CD4-positive, alpha-beta memory T cell (primary cell): ENCODE results near the gene TMIGD2. TPM values are rescaled to one million over a fixed set of nuclear protein-coding genes. Genes with fewer than 3 reads are reported as not detected.

Source experiments
- CTCF ChIA-PET: fragments of 350-600 bp; sonication (Branson Sonifier 250); formaldehyde crosslinking; loops from one replicate; lab custom pipeline; 2021; ENCODE audit warnings: inconsistent platforms; ENCODE audit not compliant: partially characterized antibody; lab: Charles Lee
- POLR2A ChIA-PET: fragments of 350-600 bp; sonication (Branson Sonifier 250); formaldehyde crosslinking; loops from one replicate; lab custom pipeline; 2021; ENCODE audit not compliant: partially characterized antibody; lab: Charles Lee
- DNase-seq, 5 donors: peaks; one replicate each; pipeline versions ENCODE4 v3.0.0 to v3.0.0-alpha.2; 2020 to 2022; ENCODE audit warnings: mixed read lengths in 1 of 5
- H3K27ac ChIP-seq: one replicate; pipeline ENCODE4 v1.7.0; 2013; ENCODE audit warnings: low read depth, low read length
- H3K27me3 ChIP-seq: 2 replicates; pipeline ENCODE4 v1.7.0; 2013; ENCODE audit warnings: mild to moderate bottlenecking, low read length, moderate library complexity; ENCODE audit not compliant: insufficient read depth
- H3K36me3 ChIP-seq: 2 replicates; pipeline ENCODE4 v1.7.0; 2013; ENCODE audit warnings: mild to moderate bottlenecking, low read length, moderate library complexity; ENCODE audit not compliant: insufficient read depth
- H3K4me1 ChIP-seq: 2 replicates; pipeline ENCODE4 v1.7.0; 2013; ENCODE audit warnings: mild to moderate bottlenecking, low read length, moderate library complexity; ENCODE audit not compliant: insufficient read depth
- H3K4me3 ChIP-seq, 2 donors: one replicate each; pipeline ENCODE4 v1.7.0; 2013; ENCODE audit warnings: low read length in 2 of 2, mild to moderate bottlenecking in 1 of 2
- H3K9me3 ChIP-seq, 2 donors: one replicate each; pipeline ENCODE4 v1.7.0; 2013; ENCODE audit warnings: low read length in 2 of 2, control low read depth in 1 of 2; ENCODE audit not compliant: control insufficient read depth in 1 of 2
- H3K27ac Mint-ChIP-seq, 7 donors: one replicate each; pipeline ENCODE4 v1.8.0; 2020 to 2021; ENCODE audit warnings: mixed read lengths in 7 of 7, mild to moderate bottlenecking in 6 of 7, inconsistent platforms in 3 of 7, moderate library complexity in 3 of 7
- H3K27me3 Mint-ChIP-seq, 2 donors: one replicate each; pipeline ENCODE4 v1.8.0; 2020 to 2021; ENCODE audit warnings: mixed read lengths in 2 of 2
- H3K36me3 Mint-ChIP-seq, 2 donors: one replicate each; pipeline ENCODE4 v1.8.0; 2020 to 2021; ENCODE audit warnings: mixed read lengths in 2 of 2, inconsistent platforms in 1 of 2, mild to moderate bottlenecking in 1 of 2
- H3K4me1 Mint-ChIP-seq, 4 donors: one replicate each; pipeline ENCODE4 v1.8.0; 2020 to 2021; ENCODE audit warnings: mixed read lengths in 4 of 4, mild to moderate bottlenecking in 1 of 4
- H3K4me3 Mint-ChIP-seq, 8 donors: one replicate each; pipeline ENCODE4 v1.8.0; 2020 to 2021; ENCODE audit warnings: mixed read lengths in 8 of 8, mild to moderate bottlenecking in 7 of 8, moderate library complexity in 6 of 8, inconsistent platforms in 3 of 8
- H3K9me3 Mint-ChIP-seq, 8 donors: one replicate each; pipeline ENCODE4 v1.8.0; 2020 to 2021; ENCODE audit warnings: mixed read lengths in 8 of 8, mild to moderate bottlenecking in 5 of 8, inconsistent platforms in 3 of 8, moderate library complexity in 1 of 8
- intact Hi-C: fragments of 100-400 bp; cut with micrococcal nuclease; formaldehyde crosslinking; loops from one replicate; pipeline ENCODE4 v1.15.1; 2023
- polyA plus RNA-seq, 2 donors: library from polyadenylated mRNA; unstranded; fragments of 300-500 nt; fragmentation: Illumina TruSeq; gene quantifications; one replicate each; pipeline ENCODE4 v1.2.3, GENCODE V29; 2021
- total RNA-seq, 2 experiments: library from RNA; stranded (reverse); gene quantifications; one replicate each; pipeline ENCODE4 v1.2.3, GENCODE V29; 2021

TMIGD2 gene
- total and polyA plus RNA-seq, 4 experiments from 2014 or later: 6.9 to 23.7 (median 16.1) TPM

- no peaks in the 10 kb centered on the region for H3K36me3 Mint-ChIP-seq
- ChIA-PET POLR2A (no interaction called here), CTCF (interaction anchor here (0.5 kb wide), 1 partner anchor 311 kb away, joined by 3 read pairs; no protein-coding TSS in a partner anchor)
- H3K4me1 Mint-ChIP-seq: peaks cover 10 to 22% (median 13%) of the 10 kb centered on the region in 4 donors
- intact Hi-C loops: no loop called here
- no peak overlapping the region for H3K27ac ChIP-seq
- no peaks in the 10 kb centered on the region for H3K27me3 ChIP-seq
- H3K27me3 Mint-ChIP-seq: peaks cover 0 to 2% of the 10 kb centered on the region in 2 donors
- no peaks in the 10 kb centered on the region for H3K36me3 ChIP-seq
- H3K4me3 ChIP-seq: no peak overlapping the region
- no peaks in the 10 kb centered on the region for H3K9me3 Mint-ChIP-seq
- no peak for DNase-seq
- H3K4me1 ChIP-seq: peaks cover 10% of the 10 kb centered on the region
- H3K27ac Mint-ChIP-seq: peak overlapping the region in 1 of 7 donors; percentile 18
- H3K4me3 Mint-ChIP-seq: no peak overlapping the region
- H3K9me3 ChIP-seq: no peaks in the 10 kb centered on the region
These were observed 4.0 kb downstream of the TMIGD2 start for GRCh38 chr19:4297901-4298809.

DNA sequence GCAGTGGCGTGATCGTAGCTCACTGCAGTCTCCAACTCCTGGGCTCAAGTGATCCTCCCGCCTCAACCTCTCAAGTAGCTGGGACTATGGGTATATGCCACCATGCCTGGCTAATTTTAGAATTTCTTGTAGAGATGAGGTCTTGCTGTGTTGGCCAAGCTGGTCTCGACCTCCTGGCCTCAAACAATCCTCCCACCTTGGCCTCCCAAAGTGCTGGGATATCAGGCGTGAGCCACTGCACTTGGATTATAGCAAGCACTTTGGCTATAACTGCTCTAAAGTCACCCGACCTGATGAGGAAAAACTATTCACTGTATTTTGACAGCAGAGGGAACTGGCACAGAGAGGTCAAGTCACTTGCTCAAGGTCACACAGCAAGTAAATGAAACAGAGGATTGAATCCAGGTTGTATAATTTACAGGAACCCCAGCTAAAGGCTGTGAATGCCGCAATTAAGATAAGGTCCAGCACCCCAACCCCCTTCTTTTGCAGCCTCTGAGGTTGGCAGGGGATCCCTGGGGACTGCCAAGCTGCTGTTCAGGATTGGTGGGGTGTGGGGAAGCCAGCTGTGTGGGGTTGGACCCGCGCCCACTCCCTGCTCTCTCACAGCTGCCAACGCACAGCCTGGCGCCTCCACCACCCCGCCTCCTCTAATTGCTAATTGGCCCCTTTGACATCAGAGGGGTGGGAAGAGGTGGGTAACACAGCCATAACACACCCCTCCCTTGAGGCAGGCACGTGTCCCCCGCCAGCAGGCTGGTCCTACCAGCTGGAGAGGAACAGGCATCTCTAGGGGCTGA is 6.0 kb downstream of the TMIGD2 start:
- no peaks in the 10 kb centered on the region for H3K4me1 ChIP-seq
- H3K36me3 ChIP-seq: no peaks in the 10 kb centered on the region
- no peak overlapping the region for H3K27ac Mint-ChIP-seq
- no peak overlapping the region for H3K4me3 Mint-ChIP-seq
- no peaks in the 10 kb centered on the region for H3K9me3 ChIP-seq
- H3K4me1 Mint-ChIP-seq: peaks cover 0 to 7% (median 1%) of the 10 kb centered on the region in 4 donors
- H3K36me3 Mint-ChIP-seq: no peaks in the 10 kb centered on the region
- no peak overlapping the region for H3K27ac ChIP-seq
- no peaks in the 10 kb centered on the region for H3K27me3 ChIP-seq
- ChIA-PET POLR2A (no interaction called here), CTCF (no interaction called here)
- no peak overlapping the region for H3K4me3 ChIP-seq
- intact Hi-C loops: no loop called here
- peaks cover 0 to 2% of the 10 kb centered on the region in 2 donors for H3K27me3 Mint-ChIP-seq
- H3K9me3 Mint-ChIP-seq: no peaks in the 10 kb centered on the region
- no peak for DNase-seq

GRCh38 chr19:4294389-4294788 is 7.8 kb downstream of the TMIGD2 start:
- no peak overlapping the region for H3K4me3 Mint-ChIP-seq
- peaks cover 0 to 3% (median 0%) of the 10 kb centered on the region in 4 donors for H3K4me1 Mint-ChIP-seq
- ChIA-PET CTCF (no interaction called here), POLR2A (no interaction called here)
- Histone ChIP-seq H3K9me3 (no peaks in the 10 kb centered on the region), H3K4me1 (no peaks in the 10 kb centered on the region), H3K27me3 (no peaks in the 10 kb centered on the region), H3K36me3 (no peaks in the 10 kb centered on the region), H3K4me3 (no peak overlapping the region), H3K27ac (no peak overlapping the region)
- intact Hi-C loops: no loop called here
- no peak overlapping the region for H3K27ac Mint-ChIP-seq
- no peak for DNase-seq
- no peaks in the 10 kb centered on the region for H3K9me3 Mint-ChIP-seq
- H3K27me3 Mint-ChIP-seq: peaks cover 0 to 2% of the 10 kb centered on the region in 2 donors
- no peaks in the 10 kb centered on the region for H3K36me3 Mint-ChIP-seq

DNA sequence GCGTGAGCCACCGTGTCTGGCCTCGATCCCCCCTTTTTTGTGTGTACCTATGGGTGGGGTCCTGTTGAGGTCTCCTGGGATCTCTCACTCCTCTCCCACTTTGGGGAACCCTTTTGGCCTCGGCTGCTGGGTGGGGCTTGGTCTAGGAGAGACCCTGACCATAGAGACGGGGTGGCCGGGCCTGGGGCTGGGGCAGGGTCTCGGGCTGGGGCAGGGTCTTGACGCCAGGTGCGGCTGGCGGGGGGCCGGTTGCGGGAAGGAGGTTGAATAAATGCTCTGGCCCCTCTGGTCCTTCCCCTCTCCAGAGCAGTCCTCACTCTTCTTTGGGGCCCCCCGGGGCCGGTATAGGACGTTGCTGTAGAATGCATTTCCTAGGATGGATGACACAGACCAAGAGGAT is 9.7 kb downstream of the TMIGD2 start:
- H3K9me3 Mint-ChIP-seq: no peaks in the 10 kb centered on the region
- intact Hi-C loops: no loop called here

DNA sequence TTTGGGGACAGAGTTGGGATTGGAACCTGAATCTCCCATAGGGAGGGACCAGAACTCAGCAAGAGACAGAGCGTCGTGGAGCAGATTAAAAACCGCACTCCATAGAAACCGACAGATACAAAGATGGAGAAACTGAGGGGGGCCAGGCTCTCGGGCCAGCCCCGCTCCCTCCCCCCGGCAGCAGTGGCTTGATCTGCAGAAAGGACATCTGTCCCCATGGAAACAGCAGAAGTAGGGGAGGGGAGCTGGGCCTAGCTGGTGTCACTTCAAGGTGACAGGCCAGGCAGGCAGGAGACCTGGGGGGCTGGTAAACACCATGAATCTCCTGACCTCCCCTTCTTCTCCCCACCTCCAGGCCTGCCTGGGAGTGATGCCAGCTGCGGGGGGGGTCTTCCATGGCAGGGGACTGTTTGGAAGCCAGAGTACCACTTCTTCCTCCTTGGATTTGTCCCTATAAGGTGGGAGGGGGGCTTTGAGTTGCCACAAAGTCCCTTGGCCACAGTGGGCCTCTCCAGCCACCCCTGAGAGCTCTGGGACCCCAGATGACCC is 10.9 kb downstream of the TMIGD2 start:
- Mint-ChIP-seq H3K9me3 (no peaks in the 10 kb centered on the region), H3K27ac (no peak overlapping the region), H3K36me3 (no peaks in the 10 kb centered on the region), H3K4me3 (no peak overlapping the region), H3K27me3 (peaks cover 0 to 2% of the 10 kb centered on the region in 2 donors), H3K4me1 (no peaks in the 10 kb centered on the region)
- Histone ChIP-seq H3K4me1 (no peaks in the 10 kb centered on the region), H3K27me3 (no peaks in the 10 kb centered on the region), H3K4me3 (no peak overlapping the region), H3K36me3 (no peaks in the 10 kb centered on the region), H3K27ac (no peak overlapping the region), H3K9me3 (no peaks in the 10 kb centered on the region)
- CTCF ChIA-PET: no interaction called here
- intact Hi-C loops: no loop called here
- POLR2A ChIA-PET: no interaction called here
- no peak for DNase-seq

More for the DNA sequence above, 9.7 kb downstream of the TMIGD2 start:
- Histone ChIP-seq H3K36me3 (no peaks in the 10 kb centered on the region), H3K9me3 (no peaks in the 10 kb centered on the region), H3K4me1 (no peaks in the 10 kb centered on the region), H3K27me3 (no peaks in the 10 kb centered on the region), H3K27ac (no peak overlapping the region), H3K4me3 (no peak overlapping the region)
- POLR2A ChIA-PET: no interaction called here
- CTCF ChIA-PET: no interaction called here
- peaks cover 0 to 4% of the 10 kb centered on the region in 2 donors for H3K27me3 Mint-ChIP-seq
- H3K4me3 Mint-ChIP-seq: no peak overlapping the region
- no peaks in the 10 kb centered on the region for H3K36me3 Mint-ChIP-seq
- no peaks in the 10 kb centered on the region for H3K4me1 Mint-ChIP-seq
- no peak for DNase-seq
- no peak overlapping the region for H3K27ac Mint-ChIP-seq

DNA sequence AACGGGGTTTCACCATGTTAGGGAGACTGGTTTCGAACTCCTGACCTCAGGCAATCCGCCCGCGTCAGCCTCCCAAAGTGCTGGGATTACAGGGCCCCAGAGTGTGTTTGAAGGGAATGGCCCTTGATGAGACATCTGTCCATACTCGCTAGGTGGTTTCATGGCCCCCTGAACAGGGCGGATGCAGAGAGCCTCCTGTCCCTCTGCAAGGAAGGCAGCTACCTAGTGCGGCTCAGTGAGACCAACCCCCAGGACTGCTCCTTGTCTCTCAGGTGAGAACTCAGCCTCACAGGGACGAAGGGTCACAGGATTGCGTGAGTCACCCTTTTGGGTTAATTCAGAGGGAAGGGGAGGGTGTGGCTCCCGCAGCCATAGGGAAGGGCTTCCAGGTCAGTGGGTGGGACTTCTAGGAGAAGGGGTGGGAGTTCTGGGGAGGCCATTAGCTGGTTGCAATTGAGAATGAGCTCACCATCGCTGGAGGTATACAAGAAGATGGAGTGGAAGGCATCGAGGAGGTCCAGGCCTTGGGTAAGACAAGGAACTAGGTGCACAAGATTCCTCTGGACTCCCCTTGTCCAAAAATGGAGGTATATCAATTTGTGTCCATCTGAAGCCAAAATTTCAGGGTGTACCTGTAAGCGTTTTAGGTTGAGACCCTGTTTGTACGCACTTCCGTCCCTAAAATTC is 14.0 kb downstream of the TMIGD2 start:
- H3K4me3 ChIP-seq: no peak overlapping the region
- H3K27ac ChIP-seq: no peak overlapping the region
- Mint-ChIP-seq H3K9me3 (no peaks in the 10 kb centered on the region), H3K27me3 (peaks cover under 1 to 2% of the 10 kb centered on the region in 2 donors), H3K4me3 (no peak overlapping the region), H3K4me1 (no peaks in the 10 kb centered on the region), H3K36me3 (no peaks in the 10 kb centered on the region), H3K27ac (peak overlapping the region in 1 of 7 donors; percentile 8)
- H3K4me1 ChIP-seq: no peaks in the 10 kb centered on the region
- no peaks in the 10 kb centered on the region for H3K9me3 ChIP-seq
- no peaks in the 10 kb centered on the region for H3K36me3 ChIP-seq
- DNase-seq: no peak
- POLR2A ChIA-PET: no interaction called here
- no peaks in the 10 kb centered on the region for H3K27me3 ChIP-seq
- CTCF ChIA-PET: no interaction called here
- intact Hi-C loops: no loop called here
